ENCODE data around the gene EFNA2.

The EFNA2 gene

GRCh38 chr19:1287354-1288225, 1.9 kb downstream of the EFNA2 start:
- no peak overlapping the region for H3K4me3 ChIP-seq (ENCODE audit: control insufficient read depth, low read depth, low read length)
- no peak for DNase-seq (ENCODE audit: low read depth)
- no peak for TF ChIP-seq CTCF (conservative IDR thresholded peaks at IDR 0.05; ENCODE audit: control insufficient read depth, insufficient read depth, low read depth, low read length)

GRCh38 chr19:1288226-1288612, 2.5 kb downstream of the EFNA2 start:
- H3K4me3 ChIP-seq (ENCODE audit: control insufficient read depth, low read depth, low read length): no peak overlapping the region
- no peak for TF ChIP-seq CTCF (conservative IDR thresholded peaks at IDR 0.05; ENCODE audit: control insufficient read depth, insufficient read depth, low read depth, low read length)
- DNase-seq (ENCODE audit: low read depth): no peak

DNA sequence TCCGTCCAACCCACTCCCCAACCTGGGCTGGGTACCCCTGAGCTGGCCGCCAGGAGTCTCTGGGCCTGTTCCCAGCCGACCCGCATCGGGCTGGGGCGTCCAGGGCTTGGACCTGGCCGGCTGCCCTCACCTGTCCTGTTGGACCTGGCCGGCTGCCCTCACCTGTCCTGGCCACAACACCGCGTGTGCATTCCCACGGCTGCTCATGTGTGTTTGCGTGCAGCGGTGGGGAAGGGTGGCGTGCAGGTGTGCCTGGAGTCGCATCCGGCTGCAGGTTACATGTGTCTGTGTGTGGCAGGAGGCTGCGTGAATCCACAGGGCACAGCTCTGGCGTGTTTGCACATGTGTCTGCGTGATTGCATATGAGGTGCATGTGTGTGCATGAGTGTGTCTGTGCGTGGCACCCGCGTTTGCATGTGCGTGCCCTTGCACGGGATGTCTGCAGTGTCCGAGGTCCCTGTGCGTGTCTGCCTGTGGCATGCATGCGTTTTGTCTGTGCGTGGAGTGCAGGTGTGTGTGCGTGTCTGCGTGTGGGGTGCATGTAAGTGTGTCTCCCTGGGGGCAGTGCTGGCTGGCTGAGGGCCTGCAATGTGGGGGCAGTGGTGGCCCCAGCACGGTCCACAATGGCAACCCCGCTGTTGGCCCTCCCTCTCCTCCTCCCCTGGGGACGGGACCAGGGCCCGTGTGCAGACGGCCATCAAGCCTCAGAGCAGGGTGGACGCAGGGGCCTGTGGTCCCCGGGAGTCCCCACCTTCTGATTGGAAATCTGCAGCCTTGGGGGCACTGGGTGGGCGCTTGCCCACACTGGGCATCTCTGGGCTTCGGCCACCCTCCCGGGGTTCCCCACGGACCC, 3.4 kb downstream of the EFNA2 start:
- TF ChIP-seq CTCF (conservative IDR thresholded peaks at IDR 0.05; ENCODE audit: control insufficient read depth, insufficient read depth, low read depth, low read length): no peak
- H3K4me3 ChIP-seq (ENCODE audit: control insufficient read depth, low read depth, low read length): no peak overlapping the region
- DNase-seq (ENCODE audit: low read depth): no peak

- no peak for TF ChIP-seq CTCF (conservative IDR thresholded peaks at IDR 0.05; ENCODE audit: control insufficient read depth, insufficient read depth, low read depth, low read length)
- no peak for DNase-seq (ENCODE audit: low read depth)
- H3K4me3 ChIP-seq (ENCODE audit: control insufficient read depth, low read depth, low read length): no peak overlapping the region
These were observed 4.0 kb downstream of the EFNA2 start for GRCh38 chr19:1289686-1290025.

- no peak for TF ChIP-seq CTCF (conservative IDR thresholded peaks at IDR 0.05; ENCODE audit: control insufficient read depth, insufficient read depth, low read depth, low read length)
- no peak for DNase-seq (ENCODE audit: low read depth)
- H3K4me3 ChIP-seq (ENCODE audit: control insufficient read depth, low read depth, low read length): no peak overlapping the region
These were observed 4.6 kb downstream of the EFNA2 start for GRCh38 chr19:1290196-1290702.

GRCh38 chr19:1290703-1291651, 5.3 kb downstream of the EFNA2 start:
- no peak for DNase-seq (ENCODE audit: low read depth)
- TF ChIP-seq CTCF (conservative IDR thresholded peaks at IDR 0.05; ENCODE audit: control insufficient read depth, insufficient read depth, low read depth, low read length): no peak
- no peak overlapping the region for H3K4me3 ChIP-seq (ENCODE audit: control insufficient read depth, low read depth, low read length)
